NCI-H1694 (cell line): Measurements from ENCODE around the gene GLIPR1L1.
A peak's percentile ranks its signal among the peaks of the same experiment; 100 is the strongest.
"Not testable (repeated sequence)": the region's sequence is repeated elsewhere in the genome, so short reads cannot be mapped to it uniquely, and the experiment has no call there.

Source experiments
- DNase-seq: peaks from one replicate; lab custom pipeline; 2025; lab: John Stamatoyannopoulos, UW

The GLIPR1L1 gene

GRCh38 chr12:75334384-75335030 lies at the start of gene GLIPR1L1:
GLIPR1L1 (plus strand) TSS chr12:75334670; CDS start chr12:75334729, 59 bp downstream.
- DNase-seq, result peak; percentile 83

- DNase-seq, result no peak
These were observed 45.6 kb upstream of the GLIPR1L1 start for GRCh38 chr12:75288860-75289259.

- DNase-seq, result no peak
These were observed 44.7 kb upstream of the GLIPR1L1 start for GRCh38 chr12:75289753-75290152.

GRCh38 chr12:75291014-75291413 lies 43.5 kb upstream of the GLIPR1L1 start:
- DNase-seq, result no peak

DNA sequence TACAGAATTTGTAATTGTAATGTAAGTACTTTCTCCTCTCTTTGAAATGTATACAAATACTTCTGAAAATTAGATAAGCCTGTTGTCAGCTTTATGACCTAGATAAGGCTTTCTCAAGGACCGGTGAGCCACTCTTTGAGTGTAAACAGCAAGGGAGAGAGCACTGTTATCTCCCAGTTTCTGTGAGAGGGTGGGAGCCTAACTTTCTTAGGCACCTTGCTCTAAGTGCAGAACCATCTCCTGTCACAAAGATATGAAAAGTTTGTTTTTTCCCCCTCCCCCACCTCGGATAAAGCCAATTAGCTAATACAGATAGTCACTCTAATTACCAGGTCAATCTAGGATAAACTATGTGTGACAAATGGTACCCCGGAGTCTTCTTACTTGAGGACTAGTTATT lies 40.1 kb upstream of the GLIPR1L1 start:
- DNase-seq, result no peak

GRCh38 chr12:75294797-75295196 lies 39.7 kb upstream of the GLIPR1L1 start:
- DNase-seq, result no peak

GRCh38 chr12:75302225-75302624 lies 32.2 kb upstream of the GLIPR1L1 start:
- DNase-seq, result no peak

GRCh38 chr12:75302781-75303180 lies 31.7 kb upstream of the GLIPR1L1 start:
- DNase-seq, result no peak

DNA sequence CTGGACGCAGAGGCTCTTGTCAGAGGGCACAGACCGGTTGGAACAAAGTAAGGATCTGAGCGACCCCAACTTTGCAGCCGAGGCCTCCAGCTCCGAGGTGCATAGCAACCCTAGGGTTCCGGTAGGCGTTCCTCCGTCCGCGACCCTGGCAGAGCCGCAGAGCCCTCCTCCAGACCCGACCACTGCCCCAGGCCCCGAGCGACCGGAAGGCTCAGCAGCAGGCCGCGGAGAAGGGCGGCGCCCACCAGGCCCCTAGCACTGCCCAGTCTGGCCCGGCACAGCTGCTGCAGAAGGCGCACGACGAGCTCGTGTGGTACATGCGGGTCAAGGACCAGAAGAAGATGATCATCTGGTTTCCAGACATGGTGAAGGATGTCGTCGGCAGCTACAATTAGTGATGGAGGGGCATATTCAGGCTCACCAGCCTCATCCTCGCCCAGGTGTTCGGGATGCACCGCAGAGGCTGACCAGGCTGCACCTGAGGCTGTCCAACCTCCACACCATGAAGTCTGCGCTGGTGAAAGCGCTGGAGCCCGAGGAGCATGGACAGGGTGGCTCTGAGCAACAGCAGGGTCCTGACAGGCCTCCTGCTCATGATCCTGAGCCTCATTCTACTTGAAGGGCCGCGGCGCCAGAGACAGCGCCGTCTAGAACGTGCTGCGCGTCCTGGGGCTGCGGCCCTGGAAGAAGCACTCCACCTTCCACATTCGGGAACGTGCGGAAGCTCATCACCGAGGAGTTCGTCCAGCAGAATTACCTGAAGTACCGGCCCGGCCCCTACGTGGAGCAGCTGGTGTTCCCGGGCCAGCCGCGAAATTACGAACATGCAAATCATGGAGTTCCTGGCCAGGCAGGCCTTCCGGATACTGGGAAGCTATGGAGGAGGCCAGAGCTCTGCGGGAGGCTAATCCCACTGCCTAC lies 28.8 kb upstream of the GLIPR1L1 start:
- no peak for DNase-seq

DNA sequence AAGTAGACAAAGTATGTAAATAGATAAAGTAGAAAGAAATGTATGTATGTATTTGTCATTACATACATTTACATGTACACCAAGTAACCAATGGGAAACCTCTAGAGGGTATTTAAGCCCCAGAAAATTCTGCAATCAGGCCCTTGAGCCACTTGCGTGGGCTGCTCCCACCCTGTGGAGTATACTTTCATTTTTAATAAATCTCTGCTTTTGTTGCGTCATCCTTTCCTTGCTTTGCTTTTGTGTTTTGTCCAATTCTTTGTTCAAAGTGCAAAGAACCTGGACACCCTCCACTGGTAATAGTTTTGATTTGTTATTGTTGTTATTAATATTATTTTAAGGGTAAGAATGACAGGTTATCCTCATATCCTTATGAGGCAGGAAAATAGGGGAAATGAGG lies 26.2 kb upstream of the GLIPR1L1 start:
- DNase-seq, result no peak

DNA sequence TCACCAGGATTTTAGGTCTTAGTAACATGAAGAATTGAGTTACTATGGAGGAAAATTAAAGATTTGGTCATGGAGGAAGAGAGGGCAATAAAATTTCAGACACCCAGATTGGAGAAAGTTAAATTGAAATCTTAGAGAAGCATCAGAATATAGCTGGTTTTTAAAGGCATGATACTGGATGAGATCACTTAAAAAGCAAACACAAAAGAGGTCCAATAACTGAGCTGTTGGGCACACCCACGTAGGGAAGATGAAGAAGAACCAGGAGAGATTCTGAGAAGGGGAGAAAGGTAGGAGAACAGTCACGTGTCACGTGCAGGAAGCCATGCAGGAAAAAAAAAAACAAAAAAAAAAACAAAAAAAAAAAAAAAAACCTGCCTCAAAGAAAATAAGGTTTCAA lies 23.1 kb upstream of the GLIPR1L1 start:
- DNase-seq, result no peak

DNA sequence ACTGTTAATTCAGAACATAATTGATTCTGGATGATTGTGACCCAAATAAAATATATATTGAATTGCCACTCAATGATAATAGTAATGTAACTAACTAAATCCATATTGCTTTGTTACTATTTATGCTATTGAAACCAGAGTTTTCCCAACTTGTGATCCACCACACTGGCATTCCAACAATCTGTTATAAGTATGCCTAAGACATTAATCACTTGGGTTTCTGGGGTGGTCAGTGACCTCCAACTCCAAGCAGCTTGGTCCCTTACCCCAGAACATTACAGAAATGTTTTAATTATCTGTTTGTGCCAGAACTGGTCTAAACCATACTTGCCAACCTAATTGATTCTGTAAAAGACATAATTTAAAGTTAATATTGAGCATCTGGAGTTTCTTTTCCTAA lies 19.0 kb upstream of the GLIPR1L1 start:
- no peak for DNase-seq

DNA sequence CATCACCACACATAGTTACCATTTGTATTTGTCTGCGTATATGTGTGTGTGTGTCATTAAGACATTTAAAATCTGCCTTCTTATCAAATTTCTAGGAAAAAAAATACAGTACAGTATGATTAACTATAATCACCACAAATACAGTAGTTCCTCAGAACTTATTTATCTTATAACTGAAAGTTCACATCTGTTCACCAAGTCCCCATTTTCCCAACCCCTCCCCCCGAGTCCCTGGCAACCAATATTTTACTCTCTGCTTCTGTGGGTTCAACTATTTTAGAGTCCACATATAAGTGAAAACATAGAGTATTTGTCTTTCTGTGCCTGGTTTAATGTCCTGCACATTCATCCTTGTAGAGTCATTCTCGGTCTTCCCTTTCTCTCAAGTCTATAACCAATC lies 16.7 kb upstream of the GLIPR1L1 start:
- DNase-seq, result no peak

DNA sequence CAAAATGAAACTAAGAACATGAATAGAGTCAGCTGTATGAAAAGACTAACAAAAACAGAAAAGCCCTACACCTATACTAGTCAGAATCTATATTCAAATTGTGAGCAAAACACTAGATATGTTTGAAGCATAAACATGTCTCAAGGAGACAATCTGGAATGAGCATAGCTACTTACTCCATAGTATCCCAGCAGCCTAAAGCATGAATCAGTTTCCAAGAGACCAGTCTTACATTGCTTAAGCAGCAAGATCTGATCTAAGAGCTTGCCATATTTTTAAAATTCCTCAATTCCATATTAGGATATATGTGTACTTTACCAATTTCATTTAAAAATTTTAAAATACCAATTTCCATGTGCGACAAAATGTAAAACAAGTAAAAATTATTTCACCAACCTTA lies 12.0 kb upstream of the GLIPR1L1 start:
- DNase-seq, result no peak

GRCh38 chr12:75323663-75324062 lies 10.8 kb upstream of the GLIPR1L1 start:
- DNase-seq, result no peak

DNA sequence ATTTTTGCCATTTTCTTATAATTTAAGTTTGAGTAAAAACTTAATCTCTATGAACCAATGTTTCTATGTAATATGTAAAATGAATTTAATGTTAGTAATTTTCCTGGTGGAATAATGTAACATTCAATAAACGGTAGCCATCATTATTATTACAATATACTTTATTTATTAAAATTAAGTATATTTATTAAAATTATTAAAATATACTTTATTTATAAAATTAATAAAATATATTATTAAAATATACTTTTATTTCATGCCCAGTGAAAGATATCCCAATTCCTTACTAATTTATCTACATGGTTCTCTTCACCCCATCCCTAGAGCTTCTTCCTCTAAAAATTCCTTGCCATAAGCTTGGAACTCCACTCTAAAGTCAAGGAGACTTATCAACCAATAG lies 6.8 kb upstream of the GLIPR1L1 start:
- DNase-seq, result no peak

GRCh38 chr12:75329918-75330826 lies 4.3 kb upstream of the GLIPR1L1 start, which contains the start of gene CAPS2:
CAPS2 (minus strand) TSS chr12:75330324; CDS start chr12:75326498, 3,826 bp downstream.
- DNase-seq, result peak; percentile 7

GRCh38 chr12:75337905-75338304 lies 3.4 kb downstream of the GLIPR1L1 start:
- no peak for DNase-seq

DNA sequence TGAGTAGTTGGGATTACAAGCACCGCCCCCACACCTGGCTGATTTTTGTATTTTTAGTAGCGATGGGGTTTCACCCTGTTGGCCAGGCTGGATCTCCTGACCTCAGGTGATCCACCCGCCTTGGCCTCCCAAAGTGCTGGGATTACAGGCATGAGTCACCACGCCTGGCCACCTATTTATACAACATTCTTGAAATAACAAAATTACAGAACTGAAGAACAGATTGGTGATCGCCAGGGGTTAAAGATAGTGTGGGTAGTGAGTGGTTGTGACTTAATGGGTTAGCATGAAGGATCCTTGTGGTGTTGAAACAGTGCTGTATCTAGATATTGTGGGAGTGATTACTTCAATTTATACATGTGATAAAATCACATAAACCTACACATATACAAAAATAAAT lies 7.4 kb downstream of the GLIPR1L1 start:
- no peak for DNase-seq

DNA sequence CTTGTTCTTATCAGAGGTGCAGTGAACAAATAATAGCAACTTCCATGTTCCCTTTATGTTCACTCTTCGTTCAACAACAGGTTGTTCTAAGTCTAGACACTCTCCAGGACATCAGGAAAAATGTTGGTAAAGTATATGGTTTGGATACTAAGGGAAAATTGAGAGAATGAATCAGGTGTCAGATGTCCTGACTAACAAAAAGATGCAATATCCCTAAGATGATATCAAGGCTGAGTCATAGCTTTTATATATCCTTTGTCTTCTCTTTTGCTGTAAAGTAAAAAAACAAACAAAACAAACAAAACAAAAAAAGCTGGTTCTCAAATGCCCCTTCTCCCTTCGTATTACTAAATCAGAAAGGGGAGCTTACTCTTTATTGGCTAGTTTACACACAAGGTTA lies 11.1 kb downstream of the GLIPR1L1 start:
- DNase-seq, result no peak

DNA sequence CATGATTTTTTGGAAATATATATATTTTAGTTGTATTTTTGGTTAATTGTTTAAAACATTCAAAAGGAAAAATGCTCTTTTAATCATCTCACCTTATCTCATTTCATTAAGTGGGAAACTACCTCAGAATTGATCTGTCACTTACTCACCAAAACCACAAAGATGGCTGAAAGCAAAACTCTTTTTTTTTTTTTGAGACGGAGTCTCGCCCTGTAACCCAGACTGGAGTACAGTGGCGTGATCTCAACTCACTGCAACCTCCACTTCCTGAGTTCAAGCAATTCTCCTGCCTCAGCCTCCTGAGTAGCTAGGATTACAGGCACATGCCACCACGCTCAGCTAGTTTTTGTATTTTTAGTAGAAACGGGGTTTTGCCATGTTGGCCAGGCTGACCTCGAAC lies 11.7 kb downstream of the GLIPR1L1 start:
- not testable (repeated sequence) for DNase-seq

GRCh38 chr12:75349946-75350345 lies 15.5 kb downstream of the GLIPR1L1 start:
- DNase-seq, result no peak
